GM18909 (cell line): ENCODE measurements around the gene PARP4.
"Not testable (repeated sequence)": the region's sequence is repeated elsewhere in the genome, so short reads cannot be mapped to it uniquely, and the experiment has no call there.

Source experiments
- ATAC-seq: cut with Tn5 transposase; IDR thresholded peaks from one replicate; pipeline ENCODE4 v1.9.1; 2021; ENCODE audit warnings: mild to moderate bottlenecking; ENCODE audit not compliant: unreplicated experiment, poor library complexity

PARP4 gene

GRCh38 chr13:24512197-24512907 is at the start of gene PARP4:
PARP4 (minus strand) TSS chr13:24512778; CDS start chr13:24503776, 9,002 bp downstream.
- peak; percentile 90 for ATAC-seq

- not testable (repeated sequence) for ATAC-seq
Measured at GRCh38 chr13:24560579-24561187, 48.1 kb upstream of the PARP4 start.

DNA sequence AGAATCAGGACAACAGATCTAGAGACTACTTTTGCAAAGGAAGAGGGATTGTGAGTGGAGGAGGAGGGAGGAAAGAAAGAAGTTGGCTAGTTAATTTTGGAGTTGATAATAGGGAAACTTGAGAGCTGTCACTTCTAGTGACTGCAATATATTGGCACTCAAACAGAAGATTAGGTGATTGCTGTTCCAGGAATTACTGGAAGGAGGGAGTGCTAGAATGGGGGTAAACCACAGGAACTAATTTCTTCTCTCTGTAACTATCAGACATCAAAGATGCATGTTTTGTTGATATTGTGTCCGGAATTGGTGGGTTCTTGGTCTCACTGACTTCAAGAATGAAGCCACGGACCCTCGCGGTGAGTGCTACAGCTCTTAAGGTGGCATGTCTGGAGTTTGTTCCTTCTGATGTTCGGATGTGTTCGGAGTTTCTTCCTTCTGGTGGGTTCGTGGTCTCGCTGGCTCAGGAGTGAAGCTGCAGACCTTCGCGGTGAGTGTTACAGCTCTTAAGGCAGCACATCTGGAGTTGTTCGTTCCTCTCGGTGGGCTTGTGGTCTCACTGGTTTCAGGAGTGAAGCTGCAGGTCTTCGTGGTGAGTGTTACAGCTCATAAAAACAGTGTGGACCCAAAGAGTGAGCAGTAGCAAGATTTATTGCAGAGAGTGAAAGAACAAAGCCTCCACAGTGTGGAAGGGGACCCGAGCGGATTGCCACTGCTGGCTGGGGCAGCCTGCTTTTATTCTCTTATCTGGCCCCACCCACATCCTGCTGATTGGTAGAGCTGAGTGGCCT is 47.0 kb upstream of the PARP4 start:
- ATAC-seq: not testable (repeated sequence)

GRCh38 chr13:24557081-24557480 is 44.5 kb upstream of the PARP4 start:
- ATAC-seq: no peak

- ATAC-seq: not testable (repeated sequence)
Measured at GRCh38 chr13:24553892-24554291, 41.3 kb upstream of the PARP4 start.

DNA sequence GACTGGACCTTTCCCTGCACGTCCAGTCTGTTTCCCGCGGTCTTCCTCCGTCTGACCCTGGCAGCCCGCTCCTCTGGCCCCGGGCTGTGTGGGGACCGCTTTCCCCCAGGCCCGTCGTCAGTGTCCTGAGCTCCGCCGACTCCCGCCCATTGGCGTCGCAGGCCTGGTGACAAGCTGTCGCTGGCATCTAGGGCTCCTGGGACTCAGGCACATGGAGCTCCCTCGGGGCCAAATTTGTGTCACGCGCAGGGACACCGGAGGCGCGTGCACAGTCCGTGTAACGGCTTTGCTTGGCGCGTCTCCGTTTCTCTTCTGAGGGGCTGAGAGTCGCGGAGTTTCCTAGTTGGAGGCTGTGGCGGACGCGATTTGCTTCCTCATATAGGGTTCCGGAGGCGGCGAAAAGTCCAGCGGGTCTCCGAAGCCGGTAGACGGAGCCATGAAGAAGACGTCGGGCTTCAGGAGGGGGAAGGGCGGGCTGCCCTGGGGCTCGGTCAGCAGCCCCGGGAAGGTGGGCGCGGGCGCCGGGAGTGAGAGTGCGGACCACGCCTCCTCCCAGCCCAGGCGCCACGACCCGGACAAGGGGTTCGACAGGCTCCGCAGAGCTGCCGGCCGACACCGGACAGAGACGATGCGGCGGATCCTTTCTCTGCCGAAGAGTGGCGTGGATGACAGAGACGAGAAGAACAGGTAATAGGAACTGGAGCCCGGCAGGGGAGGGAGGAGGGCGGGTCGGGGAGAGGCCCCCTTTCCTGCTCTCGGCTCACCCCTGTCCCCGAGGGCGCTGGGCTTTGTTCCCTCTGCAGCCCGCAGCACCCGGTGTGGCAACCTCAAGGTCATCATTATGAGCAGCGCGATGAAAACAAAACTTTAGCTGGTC is 29.1 kb upstream of the PARP4 start:
- not testable (repeated sequence) for ATAC-seq

DNA sequence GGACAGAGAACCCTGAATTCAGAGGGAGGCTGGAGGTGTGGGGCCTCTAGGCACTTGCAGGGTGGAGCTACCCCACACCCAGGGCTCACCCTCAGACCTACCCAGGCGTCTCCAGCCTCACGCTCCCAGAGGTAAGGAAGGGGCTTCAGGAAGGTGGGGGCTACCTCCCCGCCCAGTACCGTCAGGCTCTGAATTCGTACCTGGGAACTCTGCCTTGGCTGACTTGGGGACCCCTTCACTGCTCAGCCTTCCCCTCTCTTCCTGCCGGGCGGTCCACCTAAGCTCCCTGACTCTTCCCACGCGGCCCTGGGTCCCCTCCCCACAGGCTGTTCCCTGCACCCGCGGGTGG is 28.5 kb upstream of the PARP4 start:
- no peak for ATAC-seq

DNA sequence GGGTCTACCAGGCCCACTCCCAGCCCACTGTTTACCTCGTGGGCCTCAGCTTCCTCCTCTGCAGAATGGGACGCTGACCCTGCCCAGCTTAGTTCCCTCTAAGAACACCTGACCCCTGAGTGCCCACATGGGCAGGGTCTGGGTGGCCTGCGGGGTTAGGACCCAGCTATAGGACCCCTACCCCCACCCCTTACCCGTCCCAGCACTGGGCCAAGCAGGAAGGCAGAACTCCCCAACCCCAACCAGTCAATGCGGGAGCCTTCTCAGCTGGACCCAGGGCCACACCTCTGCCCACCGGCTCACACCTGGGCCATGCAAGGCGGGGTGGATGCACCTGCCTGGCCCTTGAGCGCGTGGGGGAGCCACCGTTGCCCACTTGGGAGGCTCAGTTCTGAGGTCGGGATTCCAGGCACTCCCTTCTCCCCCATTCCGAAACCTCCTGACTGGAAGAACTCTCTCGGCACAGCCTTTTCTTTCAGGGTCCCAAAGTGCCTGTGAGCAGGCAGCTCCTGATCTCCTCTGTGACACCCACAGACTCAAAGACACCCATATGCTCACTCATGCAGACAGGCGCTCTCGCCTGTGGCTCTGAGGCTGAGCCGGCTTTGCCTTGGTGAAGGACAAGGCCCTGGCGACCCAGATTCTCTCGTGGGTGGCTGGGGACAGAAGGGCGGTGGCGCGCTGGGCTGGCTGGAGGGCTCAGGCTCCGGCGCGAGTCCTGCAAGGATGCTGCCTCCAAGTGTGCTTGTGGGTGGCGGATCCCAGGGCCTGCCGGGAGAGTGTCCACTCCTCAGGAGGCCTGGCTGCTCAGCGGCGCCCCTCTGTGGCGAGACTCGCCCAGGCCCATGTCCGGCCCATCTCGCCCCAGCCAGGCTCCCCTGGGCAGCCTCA is 27.9 kb upstream of the PARP4 start:
- ATAC-seq: no peak

DNA sequence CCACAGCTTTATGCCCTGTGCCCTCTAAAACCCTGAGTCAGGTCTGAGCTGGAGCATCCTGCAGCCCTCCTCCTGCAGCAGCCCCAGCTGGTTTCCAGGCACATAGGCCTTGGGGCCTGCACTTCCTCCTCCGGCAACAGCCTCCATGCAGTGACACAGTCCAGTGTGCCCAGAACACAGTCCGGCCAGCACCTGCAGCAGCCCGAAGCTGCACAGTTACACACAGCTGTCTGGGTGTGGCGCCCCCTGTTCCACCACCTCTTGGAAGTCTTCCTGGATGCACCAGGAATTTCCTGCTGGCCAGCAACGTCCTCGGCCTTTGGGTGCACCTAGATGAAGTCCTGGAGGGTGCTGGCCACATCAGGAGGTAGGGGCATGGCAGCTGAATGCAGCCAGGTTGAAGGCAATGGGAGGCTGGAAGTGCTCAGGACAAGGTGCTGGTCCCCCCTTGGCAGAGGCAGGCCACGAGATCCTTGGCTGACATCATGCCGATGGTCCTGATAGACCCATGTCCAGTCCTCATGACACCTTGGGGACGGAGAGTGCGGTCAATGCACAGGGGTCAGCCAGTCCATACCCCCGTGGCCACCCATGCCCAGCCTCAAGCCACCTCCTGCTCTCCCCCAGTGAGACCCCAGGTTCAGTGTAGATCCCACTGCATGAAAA is 27.1 kb upstream of the PARP4 start:
- no peak for ATAC-seq

DNA sequence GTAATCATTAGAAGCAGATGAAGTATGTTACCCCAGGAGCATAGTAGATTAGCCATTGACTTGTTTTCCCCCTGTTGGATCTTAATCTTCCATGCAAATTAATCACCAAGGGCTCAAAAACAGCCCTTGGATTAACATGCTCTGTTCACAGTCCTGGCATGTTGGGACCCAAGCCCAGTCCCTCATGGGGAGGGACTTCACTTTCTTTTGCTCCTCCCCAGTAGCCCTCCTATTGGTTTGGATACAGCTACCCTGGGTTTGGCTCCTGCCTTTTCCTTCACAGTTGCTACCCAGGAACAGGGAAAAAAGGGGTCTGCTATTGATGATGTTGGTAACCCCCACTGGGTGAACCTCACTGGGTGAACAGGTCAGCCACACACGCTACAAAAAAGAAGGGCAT is 16.9 kb upstream of the PARP4 start:
- no peak for ATAC-seq

DNA sequence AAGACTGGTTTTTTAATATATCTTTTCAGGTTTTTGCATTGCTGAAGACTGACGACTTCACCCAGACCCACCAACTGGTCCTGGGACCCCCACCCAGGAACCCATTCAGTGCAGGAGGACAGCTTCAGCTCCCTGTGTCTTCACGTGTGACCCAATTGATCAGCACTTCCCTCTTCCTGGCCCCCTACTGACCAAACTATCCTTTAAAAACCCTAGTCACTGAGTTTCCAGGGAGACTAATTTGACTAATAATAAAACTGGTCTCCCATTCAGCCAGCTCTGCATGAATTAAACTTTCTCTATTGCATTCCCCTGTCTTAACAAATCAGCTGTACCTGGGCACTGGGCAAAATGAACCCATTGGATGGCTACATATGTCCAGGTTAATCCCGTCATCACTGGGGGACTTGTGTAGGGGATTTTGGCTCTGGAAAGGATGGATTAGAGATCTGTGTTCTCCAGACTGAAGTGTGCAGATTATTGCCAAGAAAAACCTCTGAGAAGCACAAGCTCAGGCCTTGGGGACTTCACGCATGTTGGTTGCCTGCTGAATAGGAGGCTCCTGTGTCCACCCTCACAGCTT is 16.3 kb upstream of the PARP4 start:
- ATAC-seq: no peak

GRCh38 chr13:24527266-24527775 is 14.7 kb upstream of the PARP4 start:
- ATAC-seq: no peak

GRCh38 chr13:24520733-24521132 is 8.2 kb upstream of the PARP4 start:
- no peak for ATAC-seq

DNA sequence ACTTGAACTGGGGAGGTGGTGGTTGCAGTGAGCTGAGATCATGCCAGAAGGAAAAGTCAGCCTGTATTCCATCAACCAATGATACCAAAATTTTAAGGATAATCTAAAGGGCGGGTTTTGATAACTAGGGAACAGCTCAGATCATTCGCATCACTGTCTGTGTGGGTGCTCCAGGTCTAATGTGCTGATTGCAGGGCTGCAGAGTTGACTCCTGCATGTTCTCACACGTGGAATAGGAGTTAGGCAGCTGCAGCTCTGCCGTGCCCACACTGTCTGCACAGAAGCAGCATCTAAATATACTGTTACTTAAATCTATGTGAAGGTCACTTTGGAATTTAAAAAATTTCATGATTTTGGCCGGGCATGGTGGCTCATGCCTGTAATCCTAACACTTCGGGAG is 4.3 kb upstream of the PARP4 start:
- no peak for ATAC-seq

DNA sequence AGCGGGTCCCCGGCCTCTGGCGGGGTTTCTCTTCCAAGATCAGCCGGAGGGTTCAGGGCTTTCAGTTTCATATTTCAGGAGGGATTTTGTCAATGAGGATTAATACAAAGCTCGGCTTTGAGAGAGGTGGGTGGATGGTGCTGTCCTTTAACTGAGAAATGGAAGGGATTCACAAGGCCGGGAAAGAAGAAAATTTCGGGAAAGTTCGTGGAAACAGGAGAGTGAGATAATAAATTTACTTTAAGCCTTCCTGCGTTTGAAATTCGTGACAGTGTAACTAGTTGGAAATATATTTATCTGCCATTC is 283 bp upstream of the PARP4 start:
- no peak for ATAC-seq

DNA sequence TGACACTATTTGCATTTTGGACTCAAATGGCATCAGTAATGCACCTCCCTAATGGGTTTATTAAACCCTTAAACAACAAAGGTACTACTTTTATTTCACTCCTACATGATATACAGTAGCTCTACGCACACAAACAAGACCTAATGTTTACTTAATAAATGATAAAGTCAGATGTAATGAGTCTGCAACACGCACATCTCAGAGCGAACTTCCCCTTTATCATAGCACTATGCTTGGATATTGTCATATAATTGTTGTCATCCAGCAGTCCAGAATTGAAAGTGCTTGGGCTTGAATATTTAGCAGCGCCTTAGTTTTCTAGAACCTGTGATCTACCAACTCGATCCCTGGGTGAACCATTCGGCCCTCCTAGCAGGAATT is 772 bp downstream of the PARP4 start:
- ATAC-seq: peak; percentile 5

- ATAC-seq: no peak
Measured at GRCh38 chr13:24511019-24511815, 1.4 kb downstream of the PARP4 start.
